Measurements from ENCODE around the gene EYA2.

GRCh38 chr20:46939031-46939965, 44.7 kb downstream of the EYA2 start:
- TF ChIP-seq CTCF (conservative IDR thresholded peaks at IDR 0.05), result no peak
- TF ChIP-seq ZFX (IDR thresholded peaks at IDR 0.05), result no peak

All from C4-2B (cell line).